Measurements from ENCODE around the gene SULT2B1.
"Not testable (repeated sequence)": the region's sequence is repeated elsewhere in the genome, so short reads cannot be mapped to it uniquely, and the experiment has no call there.

The SULT2B1 gene

GRCh38 chr19:48627865-48628314 lies 75.9 kb downstream of the SULT2B1 start:
- TF ChIP-seq, protein P1, sequence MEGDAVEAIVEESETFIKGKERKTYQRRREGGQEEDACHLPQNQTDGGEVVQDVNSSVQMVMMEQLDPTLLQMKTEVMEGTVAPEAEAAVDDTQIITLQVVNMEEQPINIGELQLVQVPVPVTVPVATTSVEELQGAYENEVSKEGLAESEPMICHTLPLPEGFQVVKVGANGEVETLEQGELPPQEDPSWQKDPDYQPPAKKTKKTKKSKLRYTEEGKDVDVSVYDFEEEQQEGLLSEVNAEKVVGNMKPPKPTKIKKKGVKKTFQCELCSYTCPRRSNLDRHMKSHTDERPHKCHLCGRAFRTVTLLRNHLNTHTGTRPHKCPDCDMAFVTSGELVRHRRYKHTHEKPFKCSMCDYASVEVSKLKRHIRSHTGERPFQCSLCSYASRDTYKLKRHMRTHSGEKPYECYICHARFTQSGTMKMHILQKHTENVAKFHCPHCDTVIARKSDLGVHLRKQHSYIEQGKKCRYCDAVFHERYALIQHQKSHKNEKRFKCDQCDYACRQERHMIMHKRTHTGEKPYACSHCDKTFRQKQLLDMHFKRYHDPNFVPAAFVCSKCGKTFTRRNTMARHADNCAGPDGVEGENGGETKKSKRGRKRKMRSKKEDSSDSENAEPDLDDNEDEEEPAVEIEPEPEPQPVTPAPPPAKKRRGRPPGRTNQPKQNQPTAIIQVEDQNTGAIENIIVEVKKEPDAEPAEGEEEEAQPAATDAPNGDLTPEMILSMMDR (conservative IDR thresholded peaks at IDR 0.05; ENCODE audit: low read depth, low read length), result no peak
- no peak for DNase-seq (ENCODE audit: low read depth)
- no peak overlapping the region for H3K4me3 ChIP-seq (ENCODE audit: low read depth, low read length)

DNA sequence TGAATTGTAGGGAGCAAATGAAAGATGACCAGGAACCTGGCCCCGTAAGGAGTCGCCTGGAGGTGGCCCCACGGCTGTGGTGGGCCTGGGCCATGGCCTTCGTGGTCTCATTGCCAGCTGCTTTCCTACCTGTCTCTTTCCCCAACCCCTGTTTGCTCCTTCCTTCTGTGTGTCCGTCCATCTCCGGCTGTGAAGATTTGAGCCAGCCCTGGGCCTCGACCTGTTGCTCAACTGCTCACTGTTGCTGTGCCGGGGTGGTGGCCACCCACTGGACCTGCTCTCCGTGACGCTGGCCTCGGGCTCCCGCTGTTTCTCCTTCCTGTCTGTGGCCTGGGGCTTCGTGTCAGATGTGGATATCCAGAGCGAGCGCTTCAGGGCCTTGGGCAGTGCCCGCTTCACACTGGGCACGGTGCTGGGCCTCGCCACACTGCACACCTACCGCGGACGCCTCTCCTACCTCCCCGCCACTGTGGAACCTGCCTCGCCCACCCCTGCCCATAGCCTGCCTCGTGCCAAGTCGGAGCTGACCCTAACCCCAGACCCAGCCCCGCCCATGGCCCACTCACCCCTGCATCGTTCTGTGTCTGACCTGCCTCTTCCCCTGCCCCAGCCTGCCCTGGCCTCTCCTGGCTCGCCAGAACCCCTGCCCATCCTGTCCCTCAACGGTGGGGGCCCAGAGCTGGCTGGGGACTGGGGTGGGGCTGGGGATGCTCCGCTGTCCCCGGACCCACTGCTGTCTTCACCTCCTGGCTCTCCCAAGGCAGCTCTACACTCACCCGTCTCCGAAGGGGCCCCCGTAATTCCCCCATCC lies 76.7 kb downstream of the SULT2B1 start:
- TF ChIP-seq, protein P1 (conservative IDR thresholded peaks at IDR 0.05; ENCODE audit: low read depth, low read length), result no peak
- H3K4me3 ChIP-seq (ENCODE audit: low read depth, low read length), result no peak overlapping the region
- DNase-seq (ENCODE audit: low read depth), result peak; percentile 75

DNA sequence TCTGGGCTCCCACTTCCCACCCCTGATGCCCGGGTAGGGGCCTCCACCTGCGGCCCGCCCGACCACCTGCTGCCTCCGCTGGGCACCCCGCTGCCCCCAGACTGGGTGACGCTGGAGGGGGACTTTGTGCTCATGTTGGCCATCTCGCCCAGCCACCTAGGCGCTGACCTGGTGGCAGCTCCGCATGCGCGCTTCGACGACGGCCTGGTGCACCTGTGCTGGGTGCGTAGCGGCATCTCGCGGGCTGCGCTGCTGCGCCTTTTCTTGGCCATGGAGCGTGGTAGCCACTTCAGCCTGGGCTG lies 77.3 kb downstream of the SULT2B1 start:
- TF ChIP-seq, protein P1 (conservative IDR thresholded peaks at IDR 0.05; ENCODE audit: low read depth, low read length), result no peak
- H3K4me3 ChIP-seq (ENCODE audit: low read depth, low read length), result no peak overlapping the region
- no peak for DNase-seq (ENCODE audit: low read depth)

- TF ChIP-seq, protein P1 (conservative IDR thresholded peaks at IDR 0.05; ENCODE audit: low read depth, low read length), result no peak
- DNase-seq (ENCODE audit: low read depth), result peak; percentile 79
- peak overlapping the region; percentile 26 for H3K4me3 ChIP-seq (ENCODE audit: low read depth, low read length)
Observed at GRCh38 chr19:48629599-48630295, 77.8 kb downstream of the SULT2B1 start.

DNA sequence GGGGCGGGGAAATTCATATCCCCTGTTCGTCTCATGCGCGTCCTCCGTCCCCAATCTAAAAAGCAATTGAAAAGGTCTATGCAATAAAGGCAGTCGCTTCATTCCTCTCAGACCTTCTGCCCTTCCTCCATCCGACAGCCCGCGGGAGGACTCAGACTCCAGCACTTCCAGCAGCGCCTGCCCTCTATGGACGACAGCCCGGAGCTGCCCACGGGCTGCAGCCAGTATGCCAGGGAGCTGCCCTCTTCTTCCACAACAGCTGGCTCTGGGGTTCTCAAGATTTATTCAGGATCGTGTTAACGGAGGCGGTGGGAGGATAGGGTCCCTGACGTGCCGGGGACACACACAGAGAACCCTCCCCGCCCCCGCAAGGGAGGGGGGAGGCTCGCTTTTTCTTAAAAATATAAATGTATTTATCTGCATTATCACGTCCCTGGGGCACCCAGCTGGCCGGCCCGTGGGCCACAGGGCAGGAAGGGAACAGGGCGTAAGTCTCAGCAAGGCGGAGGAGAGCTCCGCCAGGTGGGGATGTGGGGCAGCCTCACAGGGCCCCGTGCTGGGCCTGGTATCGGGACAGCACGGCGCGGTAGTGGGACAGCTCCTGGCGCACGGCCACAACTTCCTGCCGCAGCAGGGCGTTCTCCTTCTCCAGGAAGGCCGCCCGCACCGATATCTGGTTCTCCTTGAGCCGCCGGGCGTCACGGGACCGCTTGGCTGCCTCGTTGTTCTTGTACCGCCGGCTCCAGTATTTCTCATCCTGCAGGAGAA lies 78.5 kb downstream of the SULT2B1 start:
- peak overlapping the region; percentile 26 for H3K4me3 ChIP-seq (ENCODE audit: low read depth, low read length)
- TF ChIP-seq, protein P1 (conservative IDR thresholded peaks at IDR 0.05; ENCODE audit: low read depth, low read length), result peak; percentile 44
- peak; percentile 74 for DNase-seq (ENCODE audit: low read depth)

- TF ChIP-seq, protein P1 (conservative IDR thresholded peaks at IDR 0.05; ENCODE audit: low read depth, low read length), result no peak
- no peak overlapping the region for H3K4me3 ChIP-seq (ENCODE audit: low read depth, low read length)
- DNase-seq (ENCODE audit: low read depth), result no peak
Observed at GRCh38 chr19:48631225-48631624, 79.3 kb downstream of the SULT2B1 start.

- DNase-seq (ENCODE audit: low read depth); H3K4me3 ChIP-seq (ENCODE audit: low read depth, low read length): not testable (repeated sequence)
Observed at GRCh38 chr19:48632286-48632685, 80.3 kb downstream of the SULT2B1 start.

Measured in choroid plexus epithelial cell (primary cell).